CD14-positive monocyte (primary cell): ENCODE measurements around the gene TTLL11. TPM values are rescaled to one million over a fixed set of nuclear protein-coding genes. Genes with fewer than 3 reads are reported as not detected.

Source experiments
- DNase-seq, 3 donors: peaks; one replicate each; pipeline ENCODE4 v3.0.0-alpha.2; 2011 to 2022
- H2AFZ ChIP-seq: 2 replicates; pipeline ENCODE4 v1.6.0; 2012; ENCODE audit warnings: mild to moderate bottlenecking, low read depth, low read length, inconsistent platforms; ENCODE audit not compliant: insufficient read depth, poor library complexity, severe bottlenecking
- H3K27ac ChIP-seq, 2 donors: 1 replicate in 1 of 2; 2 replicates in 1 of 2; pipeline ENCODE4 v1.5.1; 2012 to 2013; ENCODE audit warnings: low read length in 2 of 2, control low read depth in 1 of 2, inconsistent platforms in 1 of 2, low read depth in 1 of 2, mild to moderate bottlenecking in 1 of 2
- H3K27me3 ChIP-seq, 2 donors: one replicate each; pipeline versions ENCODE4 v1.6.0 to v1.6.1; 2011 to 2013; ENCODE audit warnings: low read length in 2 of 2; ENCODE audit not compliant: control insufficient read depth in 2 of 2, insufficient read depth in 2 of 2
- H3K36me3 ChIP-seq, 2 donors: replicated peaks in 1 of 2; 1 replicate in 1 of 2; 2 replicates in 1 of 2; pipeline versions ENCODE4 v1.5.1 to v1.6.1; 2012 to 2013; ENCODE audit warnings: low read length in 2 of 2, control low read depth in 1 of 2, inconsistent platforms in 1 of 2, mild to moderate bottlenecking in 1 of 2; ENCODE audit not compliant: insufficient read depth in 2 of 2, control insufficient read depth in 1 of 2
- H3K4me1 ChIP-seq, 2 donors: 1 replicate in 1 of 2; 2 replicates in 1 of 2; pipeline versions ENCODE4 v1.5.1 to v1.6.1; 2012 to 2013; ENCODE audit warnings: low read length in 2 of 2, control low read depth in 1 of 2, inconsistent platforms in 1 of 2, mild to moderate bottlenecking in 1 of 2, moderate library complexity in 1 of 2; ENCODE audit not compliant: insufficient read depth in 2 of 2, control insufficient read depth in 1 of 2
- H3K4me2 ChIP-seq: replicated peaks from 2 replicates; pipeline ENCODE3; 2012; ENCODE audit warnings: low read length, moderate library complexity, mild to moderate bottlenecking; ENCODE audit not compliant: poor library complexity, severe bottlenecking; ENCODE audit errors: extremely low read depth
- H3K4me3 ChIP-seq, 3 experiments: fragments of 200-600 bp in 1 of 3; sonication (generic) in 1 of 3; replicated peaks in 1 of 3; 1 replicate in 2 of 3; 2 replicates in 1 of 3; pipeline ENCODE4 v1.5.1; 2011 to 2013; ENCODE audit warnings: low read length in 3 of 3, mild to moderate bottlenecking in 3 of 3, control low read depth in 2 of 3, low read depth in 2 of 3, inconsistent platforms in 1 of 3, moderate library complexity in 1 of 3
- H3K79me2 ChIP-seq: 2 replicates; pipeline ENCODE4 v1.6.0; 2012; ENCODE audit warnings: mild to moderate bottlenecking, control low read depth, inconsistent platforms, low read length, moderate library complexity; ENCODE audit not compliant: insufficient read depth
- H3K9ac ChIP-seq: 2 replicates; pipeline ENCODE4 v1.6.0; 2017; ENCODE audit warnings: low read length, mild to moderate bottlenecking; ENCODE audit not compliant: insufficient read depth, poor library complexity, severe bottlenecking
- H3K9me3 ChIP-seq, 2 donors: replicated peaks in 1 of 2; 1 replicate in 1 of 2; 2 replicates in 1 of 2; pipeline versions ENCODE4 v1.5.1 to v1.6.1; 2012 to 2013; ENCODE audit warnings: low read length in 2 of 2, control low read depth in 1 of 2; ENCODE audit not compliant: control insufficient read depth in 1 of 2, insufficient read depth in 1 of 2
- H4K20me1 ChIP-seq: 2 replicates; pipeline ENCODE4 v1.6.0; 2012; ENCODE audit warnings: mild to moderate bottlenecking, low read length, control low read depth, moderate library complexity; ENCODE audit not compliant: insufficient read depth
- H3K27ac Mint-ChIP-seq, 7 donors: one replicate each; pipeline ENCODE4 v1.8.0; 2020; ENCODE audit warnings: mild to moderate bottlenecking in 7 of 7, mixed read lengths in 7 of 7, moderate library complexity in 6 of 7, inconsistent platforms in 2 of 7
- H3K27me3 Mint-ChIP-seq, 3 donors: one replicate each; pipeline ENCODE4 v1.8.0; 2021 to 2022; ENCODE audit warnings: low read depth in 3 of 3, mild to moderate bottlenecking in 3 of 3, mixed read lengths in 3 of 3, moderate library complexity in 3 of 3, inconsistent platforms in 1 of 3
- H3K36me3 Mint-ChIP-seq, 2 donors: one replicate each; pipeline ENCODE4 v1.8.0; 2020; ENCODE audit warnings: mixed read lengths in 2 of 2, inconsistent platforms in 1 of 2, mild to moderate bottlenecking in 1 of 2
- H3K4me1 Mint-ChIP-seq: one replicate; pipeline ENCODE4 v1.8.0; 2020; ENCODE audit warnings: mild to moderate bottlenecking, mixed read lengths
- H3K4me3 Mint-ChIP-seq, 2 donors: one replicate each; pipeline ENCODE4 v1.8.0; 2020; ENCODE audit warnings: mild to moderate bottlenecking in 2 of 2, mixed read lengths in 2 of 2, moderate library complexity in 1 of 2
- H3K9me3 Mint-ChIP-seq, 7 donors: one replicate each; pipeline ENCODE4 v1.8.0; 2020 to 2022; ENCODE audit warnings: mixed read lengths in 7 of 7, mild to moderate bottlenecking in 6 of 7, moderate library complexity in 6 of 7, inconsistent platforms in 2 of 7
- CTCF ChIP-seq: fragments of 200-600 bp; IDR thresholded peaks from one replicate; pipeline ENCODE4 v1.8.0; 2022; ENCODE audit warnings: antibody characterized with exemption, mild to moderate bottlenecking
- WGBS: methylation state at CpG from one replicate; pipeline ENCODE4 v1.1.5; 2013; ENCODE audit warnings: missing lambda C conversion rate; ENCODE audit not compliant: insufficient coverage; 5-methylcytosine and 5-hydroxymethylcytosine counted together
- intact Hi-C, 2 donors: fragments of 100-400 bp; cut with micrococcal nuclease; formaldehyde crosslinking; loops; one replicate each; pipeline versions ENCODE4 v1.15.0 to v1.15.1; 2023
- polyA plus RNA-seq, 3 donors: library from polyadenylated mRNA; depleted of rRNA in 1 of 3; unstranded in 2 of 3; stranded (reverse) in 1 of 3; fragments of 300-500 nt in 2 of 3; fragments of >200 nt in 1 of 3; fragmentation: Illumina TruSeq in 2 of 3; gene quantifications; 1 replicate in 2 of 3; 2 replicates in 1 of 3; pipeline ENCODE4 v1.2.3, GENCODE V29; 2012 to 2021

Gene TTLL11
- polyA plus RNA-seq, 3 donors = 2.9 to 3.5 (median 3.1) TPM

GRCh38 chr9:121823451-121824169 is 269.5 kb downstream of the TTLL11 start:
- Mint-ChIP-seq H3K27me3 (peaks cover 3 to 9% (median 5%) of the 10 kb centered on the region in 3 donors), H3K27ac (peak overlapping the region in 1 of 7 donors; percentile 23), H3K36me3 (no peaks in the 10 kb centered on the region), H3K9me3 (peaks cover 0 to 2% (median 0%) of the 10 kb centered on the region in 7 donors), H3K4me3 (no peak overlapping the region), H3K4me1 (peaks cover 8% of the 10 kb centered on the region)
- 96% methylated on average over 2 of the region's 13 CpGs for WGBS
- DNase-seq = no peak
- H3K4me2 ChIP-seq = no peak overlapping the region
- H3K9me3 ChIP-seq = no peaks in the 10 kb centered on the region
- no peaks in the 10 kb centered on the region for H3K27me3 ChIP-seq
- no peak overlapping the region for H3K4me3 ChIP-seq
- TF ChIP-seq CTCF = no peak
- no peaks in the 10 kb centered on the region for H3K79me2 ChIP-seq
- H3K4me1 ChIP-seq = no peaks in the 10 kb centered on the region
- H3K9ac ChIP-seq = no peak overlapping the region
- intact Hi-C loops = no loop called here
- no peak overlapping the region for H3K27ac ChIP-seq
- H3K36me3 ChIP-seq = no peaks in the 10 kb centered on the region
- no peaks in the 10 kb centered on the region for H4K20me1 ChIP-seq
- no peak overlapping the region for H2AFZ ChIP-seq

- Mint-ChIP-seq H3K4me3 (no peak overlapping the region), H3K9me3 (peaks cover 0 to 2% (median 0%) of the 10 kb centered on the region in 7 donors), H3K36me3 (no peaks in the 10 kb centered on the region), H3K4me1 (peaks cover 8% of the 10 kb centered on the region), H3K27me3 (peaks cover 0 to 13% (median 8%) of the 10 kb centered on the region in 3 donors), H3K27ac (no peak overlapping the region)
- H3K9ac ChIP-seq = no peak overlapping the region
- H3K9me3 ChIP-seq = no peaks in the 10 kb centered on the region
- H3K79me2 ChIP-seq = no peaks in the 10 kb centered on the region
- H3K27ac ChIP-seq = no peak overlapping the region
- no peaks in the 10 kb centered on the region for H4K20me1 ChIP-seq
- intact Hi-C loops = no loop called here
- 79% methylated on average over 29 of the region's 34 CpGs for WGBS
- no peak overlapping the region for H3K4me2 ChIP-seq
- H3K27me3 ChIP-seq = no peaks in the 10 kb centered on the region
- no peaks in the 10 kb centered on the region for H3K36me3 ChIP-seq
- no peak overlapping the region for H3K4me3 ChIP-seq
- no peak for TF ChIP-seq CTCF
- DNase-seq = no peak
- no peak overlapping the region for H2AFZ ChIP-seq
- H3K4me1 ChIP-seq = no peaks in the 10 kb centered on the region
Measured at GRCh38 chr9:121822093-121823085, 270.7 kb downstream of the TTLL11 start.
